WTC11 (cell line): Measurements from ENCODE around the gene SEMA4D.

Source experiments
- CBFB ChIP-seq: sonication (generic); formaldehyde crosslinking; IDR thresholded peaks from 2 replicates; pipeline ENCODE4 v1.8.1; 2022; ENCODE audit warnings: mild to moderate bottlenecking, low read depth, missing genetic modification reagents
- CREB1 ChIP-seq: sonication (generic); formaldehyde crosslinking; IDR thresholded peaks from 2 replicates; pipeline ENCODE4 v1.8.0; 2023; ENCODE audit warnings: mild to moderate bottlenecking, missing genetic modification reagents
- ESRRA ChIP-seq: sonication (generic); formaldehyde crosslinking; IDR thresholded peaks from 2 replicates; pipeline ENCODE4 v1.8.1; 2022; ENCODE audit warnings: mild to moderate bottlenecking, missing genetic modification reagents, borderline replicate concordance
- FOXP1 ChIP-seq: sonication (generic); formaldehyde crosslinking; IDR thresholded peaks from 2 replicates; pipeline ENCODE4 v1.8.0; 2022; ENCODE audit warnings: missing genetic modification reagents, mild to moderate bottlenecking, moderate library complexity, borderline replicate concordance
- FOXP4 ChIP-seq: sonication (generic); formaldehyde crosslinking; IDR thresholded peaks from 2 replicates; pipeline ENCODE4 v1.8.0; 2022; ENCODE audit warnings: mild to moderate bottlenecking, missing genetic modification reagents
- GABPB1 ChIP-seq: sonication (generic); formaldehyde crosslinking; IDR thresholded peaks from 2 replicates; pipeline ENCODE4 v1.8.1; 2023; ENCODE audit warnings: mild to moderate bottlenecking, missing genetic modification reagents
- MAX ChIP-seq: sonication (generic); formaldehyde crosslinking; IDR thresholded peaks from 2 replicates; pipeline ENCODE4 v1.8.0; 2022; ENCODE audit warnings: mild to moderate bottlenecking, missing genetic modification reagents
- MYBL2 ChIP-seq: sonication (generic); formaldehyde crosslinking; IDR thresholded peaks from 2 replicates; pipeline ENCODE4 v1.8.1; 2023; ENCODE audit warnings: mild to moderate bottlenecking, moderate library complexity, missing genetic modification reagents
- RELA ChIP-seq: sonication (generic); formaldehyde crosslinking; IDR thresholded peaks from 2 replicates; pipeline ENCODE4 v1.8.1; 2022; ENCODE audit warnings: missing genetic modification reagents, mild to moderate bottlenecking, borderline replicate concordance
- SMAD3 ChIP-seq: sonication (generic); formaldehyde crosslinking; IDR thresholded peaks from 2 replicates; pipeline ENCODE4 v1.8.0; 2022; ENCODE audit warnings: missing genetic modification reagents, mild to moderate bottlenecking, borderline replicate concordance
- ZNF232 ChIP-seq: sonication (generic); formaldehyde crosslinking; IDR thresholded peaks from 2 replicates; pipeline ENCODE4 v1.8.0; 2022; ENCODE audit warnings: mild to moderate bottlenecking, missing genetic modification reagents
- ZNF281 ChIP-seq: sonication (generic); formaldehyde crosslinking; IDR thresholded peaks from 2 replicates; pipeline ENCODE4 v1.8.0; 2023; ENCODE audit warnings: mild to moderate bottlenecking, missing genetic modification reagents
- TF ChIP-seq, protein P1 (sequence below): fragments of 200-600 bp; IDR thresholded peaks from 2 replicates; pipeline ENCODE4 v1.8.0; 2022; ENCODE audit warnings: antibody characterized with exemption
- TF ChIP-seq, protein P2 (sequence below): sonication (generic); formaldehyde crosslinking; IDR thresholded peaks from 2 replicates; pipeline ENCODE4 v1.8.0; 2022; ENCODE audit warnings: mild to moderate bottlenecking, missing genetic modification reagents

DNA sequence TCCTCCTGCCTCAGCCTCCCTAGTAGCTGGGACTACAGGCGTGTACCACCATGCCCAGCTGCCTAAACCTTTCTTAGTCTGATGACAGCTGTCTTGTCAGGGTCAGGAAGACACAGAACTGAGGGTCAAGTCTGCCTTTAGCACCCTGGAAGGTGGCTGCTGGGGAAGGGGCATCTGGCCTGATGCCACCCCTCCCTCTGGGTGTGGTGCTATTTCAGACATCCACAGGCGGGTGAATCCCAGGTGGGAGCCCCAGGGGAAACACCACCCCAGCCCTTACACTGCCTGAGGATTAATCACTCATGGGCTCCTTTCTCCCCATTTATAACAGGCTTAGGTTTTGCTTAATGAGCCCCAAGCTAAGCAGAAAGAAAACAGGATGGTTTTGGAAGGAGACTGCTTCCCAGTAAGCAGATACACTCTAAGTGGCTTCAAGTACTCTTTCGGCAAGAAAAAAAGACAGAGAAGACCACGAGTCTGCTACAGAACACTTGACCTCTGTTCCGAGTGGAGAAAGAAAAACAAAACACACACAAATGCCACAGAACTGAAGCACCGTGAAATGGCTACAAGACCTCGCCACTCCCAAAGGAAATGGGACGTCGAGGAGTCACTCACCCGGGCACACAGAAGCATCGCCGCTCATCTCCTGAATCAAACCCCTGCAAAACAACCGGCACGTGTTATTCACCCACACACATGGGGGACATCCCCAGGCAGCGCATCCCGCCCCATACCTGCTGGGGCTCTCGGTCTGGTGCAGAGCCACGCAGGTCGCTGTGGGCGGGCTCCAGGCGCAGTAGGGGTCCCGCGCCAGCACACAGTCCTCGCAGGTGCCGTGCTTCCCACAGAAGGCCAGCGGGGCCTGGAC, 117.2 kb downstream of the SEMA4D start:
- TF ChIP-seq GABPB1 (no peak), CREB1 (no peak), ESRRA (CRISPR knock-in tag) (no peak), FOXP1 (CRISPR knock-in tag) (no peak), MAX (no peak), FOXP4 (no peak), CBFB (CRISPR knock-in tag) (no peak), ZNF232 (CRISPR knock-in tag) (no peak), ZNF281 (CRISPR knock-in tag) (no peak), RELA (CRISPR knock-in tag) (no peak), MYBL2 (CRISPR knock-in tag) (no peak), SMAD3 (CRISPR knock-in tag) (no peak)
- TF ChIP-seq, protein P1, sequence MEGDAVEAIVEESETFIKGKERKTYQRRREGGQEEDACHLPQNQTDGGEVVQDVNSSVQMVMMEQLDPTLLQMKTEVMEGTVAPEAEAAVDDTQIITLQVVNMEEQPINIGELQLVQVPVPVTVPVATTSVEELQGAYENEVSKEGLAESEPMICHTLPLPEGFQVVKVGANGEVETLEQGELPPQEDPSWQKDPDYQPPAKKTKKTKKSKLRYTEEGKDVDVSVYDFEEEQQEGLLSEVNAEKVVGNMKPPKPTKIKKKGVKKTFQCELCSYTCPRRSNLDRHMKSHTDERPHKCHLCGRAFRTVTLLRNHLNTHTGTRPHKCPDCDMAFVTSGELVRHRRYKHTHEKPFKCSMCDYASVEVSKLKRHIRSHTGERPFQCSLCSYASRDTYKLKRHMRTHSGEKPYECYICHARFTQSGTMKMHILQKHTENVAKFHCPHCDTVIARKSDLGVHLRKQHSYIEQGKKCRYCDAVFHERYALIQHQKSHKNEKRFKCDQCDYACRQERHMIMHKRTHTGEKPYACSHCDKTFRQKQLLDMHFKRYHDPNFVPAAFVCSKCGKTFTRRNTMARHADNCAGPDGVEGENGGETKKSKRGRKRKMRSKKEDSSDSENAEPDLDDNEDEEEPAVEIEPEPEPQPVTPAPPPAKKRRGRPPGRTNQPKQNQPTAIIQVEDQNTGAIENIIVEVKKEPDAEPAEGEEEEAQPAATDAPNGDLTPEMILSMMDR: no peak
- TF ChIP-seq, protein P2, sequence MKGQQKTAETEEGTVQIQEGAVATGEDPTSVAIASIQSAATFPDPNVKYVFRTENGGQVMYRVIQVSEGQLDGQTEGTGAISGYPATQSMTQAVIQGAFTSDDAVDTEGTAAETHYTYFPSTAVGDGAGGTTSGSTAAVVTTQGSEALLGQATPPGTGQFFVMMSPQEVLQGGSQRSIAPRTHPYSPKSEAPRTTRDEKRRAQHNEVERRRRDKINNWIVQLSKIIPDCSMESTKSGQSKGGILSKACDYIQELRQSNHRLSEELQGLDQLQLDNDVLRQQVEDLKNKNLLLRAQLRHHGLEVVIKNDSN (CRISPR knock-in tag): no peak
